ENCODE data around the gene SPATA18.
"Not testable (repeated sequence)": the region's sequence is repeated elsewhere in the genome, so short reads cannot be mapped to it uniquely, and the experiment has no call there.

SPATA18 gene

GRCh38 chr4:52116641-52117040 lies 65.5 kb downstream of the SPATA18 start:
- no peak overlapping the region for H2AFZ ChIP-seq (ENCODE audit: low read depth)
- no peak overlapping the region for H3K4me3 ChIP-seq (IDR thresholded peaks at IDR 0.05; ENCODE audit: insufficient read depth, low read depth, low read length)
- no peaks in the 10 kb centered on the region for H3K79me2 ChIP-seq (ENCODE audit: insufficient read depth, low read depth)
- H3K4me1 ChIP-seq (ENCODE audit: low read depth, poor library complexity, severe bottlenecking): no peaks in the 10 kb centered on the region
- no peak overlapping the region for H3K9ac ChIP-seq
- H3K4me2 ChIP-seq: no peak overlapping the region
- no peak overlapping the region for H3K27ac ChIP-seq
- no peaks in the 10 kb centered on the region for H3K27me3 ChIP-seq (ENCODE audit: insufficient read depth, low read depth)
- H3K36me3 ChIP-seq (ENCODE audit: insufficient read depth): no peaks in the 10 kb centered on the region
- TF ChIP-seq CTCF (conservative IDR thresholded peaks at IDR 0.05; ENCODE audit: low read depth, low read length): no peak
- H4K20me1 ChIP-seq (ENCODE audit: insufficient read depth): no peaks in the 10 kb centered on the region

GRCh38 chr4:52126226-52126625 lies 75.1 kb downstream of the SPATA18 start:
- Histone ChIP-seq H2AFZ (ENCODE audit: low read depth) (no peak overlapping the region), H3K4me2 (no peak overlapping the region), H3K27ac (no peak overlapping the region), H3K36me3 (ENCODE audit: insufficient read depth) (no peaks in the 10 kb centered on the region), H3K9ac (no peak overlapping the region), H3K4me3 (IDR thresholded peaks at IDR 0.05; ENCODE audit: insufficient read depth, low read depth, low read length) (no peak overlapping the region), H4K20me1 (ENCODE audit: insufficient read depth) (no peaks in the 10 kb centered on the region), H3K4me1 (ENCODE audit: low read depth, poor library complexity, severe bottlenecking) (no peaks in the 10 kb centered on the region), H3K27me3 (ENCODE audit: insufficient read depth, low read depth) (no peaks in the 10 kb centered on the region), H3K79me2 (ENCODE audit: insufficient read depth, low read depth) (no peaks in the 10 kb centered on the region)
- no peak for TF ChIP-seq CTCF (conservative IDR thresholded peaks at IDR 0.05; ENCODE audit: low read depth, low read length)

- Histone ChIP-seq H4K20me1 (ENCODE audit: insufficient read depth) (no peaks in the 10 kb centered on the region), H3K36me3 (ENCODE audit: insufficient read depth) (no peaks in the 10 kb centered on the region), H3K27ac (no peak overlapping the region), H3K9ac (no peak overlapping the region), H3K4me3 (IDR thresholded peaks at IDR 0.05; ENCODE audit: insufficient read depth, low read depth, low read length) (no peak overlapping the region), H3K4me1 (ENCODE audit: low read depth, poor library complexity, severe bottlenecking) (no peaks in the 10 kb centered on the region), H2AFZ (ENCODE audit: low read depth) (no peak overlapping the region), H3K4me2 (no peak overlapping the region), H3K27me3 (ENCODE audit: insufficient read depth, low read depth) (no peaks in the 10 kb centered on the region), H3K79me2 (ENCODE audit: insufficient read depth, low read depth) (no peaks in the 10 kb centered on the region)
- no peak for TF ChIP-seq CTCF (conservative IDR thresholded peaks at IDR 0.05; ENCODE audit: low read depth, low read length)
Observed at GRCh38 chr4:52126966-52127365, 75.9 kb downstream of the SPATA18 start.

GRCh38 chr4:52135171-52135570 lies 84.1 kb downstream of the SPATA18 start:
- TF ChIP-seq CTCF (conservative IDR thresholded peaks at IDR 0.05; ENCODE audit: low read depth, low read length): no peak

GRCh38 chr4:52137152-52137551 lies 86.0 kb downstream of the SPATA18 start:
- H3K27ac ChIP-seq; H3K27me3 ChIP-seq (ENCODE audit: insufficient read depth, low read depth); H3K4me2 ChIP-seq; H3K9ac ChIP-seq; H3K4me1 ChIP-seq (ENCODE audit: low read depth, poor library complexity, severe bottlenecking); H3K79me2 ChIP-seq (ENCODE audit: insufficient read depth, low read depth); H3K4me3 ChIP-seq (IDR thresholded peaks at IDR 0.05; ENCODE audit: insufficient read depth, low read depth, low read length); H3K36me3 ChIP-seq (ENCODE audit: insufficient read depth); H4K20me1 ChIP-seq (ENCODE audit: insufficient read depth); H2AFZ ChIP-seq (ENCODE audit: low read depth): not testable (repeated sequence)

More at GRCh38 chr4:52135171-52135570, 84.1 kb downstream of the SPATA18 start:
- H3K4me3 ChIP-seq (IDR thresholded peaks at IDR 0.05; ENCODE audit: insufficient read depth, low read depth, low read length): no peak overlapping the region
- H4K20me1 ChIP-seq (ENCODE audit: insufficient read depth): no peaks in the 10 kb centered on the region
- no peak overlapping the region for H2AFZ ChIP-seq (ENCODE audit: low read depth)
- no peak overlapping the region for H3K4me2 ChIP-seq
- no peaks in the 10 kb centered on the region for H3K27me3 ChIP-seq (ENCODE audit: insufficient read depth, low read depth)
- H3K79me2 ChIP-seq (ENCODE audit: insufficient read depth, low read depth): no peaks in the 10 kb centered on the region
- H3K36me3 ChIP-seq (ENCODE audit: insufficient read depth): no peaks in the 10 kb centered on the region
- H3K9ac ChIP-seq: no peak overlapping the region
- H3K27ac ChIP-seq: no peak overlapping the region
- no peaks in the 10 kb centered on the region for H3K4me1 ChIP-seq (ENCODE audit: low read depth, poor library complexity, severe bottlenecking)

Data from KMS-11 (cell line).